Measurements from ENCODE around the gene CCDC192. TPM values are rescaled to one million over a fixed set of nuclear protein-coding genes. Genes with fewer than 3 reads are reported as not detected.

CCDC192 gene
- total RNA-seq, 1 donor from 2014 or later: not detected

- Histone ChIP-seq H3K9me3 (no peaks in the 10 kb centered on the region), H3K27ac (peak overlapping the region; percentile 27), H3K27me3 (ENCODE audit: low read depth) (no peaks in the 10 kb centered on the region), H3K4me1 (peaks cover 10% of the 10 kb centered on the region), H3K36me3 (no peaks in the 10 kb centered on the region), H3K4me3 (no peak overlapping the region)
- no peak for TF ChIP-seq CTCF (IDR thresholded peaks at IDR 0.05)
- peak in 1 of 2 donors; percentile 26 for ATAC-seq
- intact Hi-C loops (cut with DNase I): no loop called here
- no peak for DNase-seq
Observed at GRCh38 chr5:127916885-127917573, 213.8 kb downstream of the CCDC192 start.

- intact Hi-C loops (cut with DNase I): no loop called here
- Histone ChIP-seq H3K36me3 (no peaks in the 10 kb centered on the region), H3K9me3 (no peaks in the 10 kb centered on the region), H3K27me3 (ENCODE audit: low read depth) (no peaks in the 10 kb centered on the region), H3K4me3 (no peak overlapping the region), H3K27ac (no peak overlapping the region), H3K4me1 (peaks cover 10% of the 10 kb centered on the region)
- DNase-seq (no peak), ATAC-seq (no peak)
- no peak for TF ChIP-seq CTCF (IDR thresholded peaks at IDR 0.05)
Observed at GRCh38 chr5:127919006-127919796, 216.0 kb downstream of the CCDC192 start.

GRCh38 chr5:127919818-127920217 lies 216.6 kb downstream of the CCDC192 start:
- H3K27me3 ChIP-seq (ENCODE audit: low read depth): no peaks in the 10 kb centered on the region
- no peaks in the 10 kb centered on the region for H3K9me3 ChIP-seq
- no peak for DNase-seq
- no peak for TF ChIP-seq CTCF (IDR thresholded peaks at IDR 0.05)
- H3K4me1 ChIP-seq: peaks cover 10% of the 10 kb centered on the region
- no peak overlapping the region for H3K4me3 ChIP-seq
- ATAC-seq: no peak
- H3K36me3 ChIP-seq: no peaks in the 10 kb centered on the region
- intact Hi-C loops (cut with DNase I): no loop called here
- no peak overlapping the region for H3K27ac ChIP-seq

- H3K27me3 ChIP-seq (ENCODE audit: low read depth): no peaks in the 10 kb centered on the region
- no peaks in the 10 kb centered on the region for H3K9me3 ChIP-seq
- no peak for DNase-seq
- no peak for ATAC-seq
- intact Hi-C loops (cut with DNase I): no loop called here
- peaks cover 10% of the 10 kb centered on the region for H3K4me1 ChIP-seq
- TF ChIP-seq CTCF (IDR thresholded peaks at IDR 0.05): no peak
- no peak overlapping the region for H3K27ac ChIP-seq
- H3K4me3 ChIP-seq: no peak overlapping the region
- no peaks in the 10 kb centered on the region for H3K36me3 ChIP-seq
Observed at GRCh38 chr5:127920936-127921335, 217.7 kb downstream of the CCDC192 start.

- DNase-seq (no peak), ATAC-seq (no peak)
- H3K9me3 ChIP-seq: no peaks in the 10 kb centered on the region
- H3K36me3 ChIP-seq: no peaks in the 10 kb centered on the region
- no peak overlapping the region for H3K27ac ChIP-seq
- no peak for TF ChIP-seq CTCF (IDR thresholded peaks at IDR 0.05)
- intact Hi-C loops (cut with DNase I): no loop called here
- H3K4me3 ChIP-seq: no peak overlapping the region
- no peaks in the 10 kb centered on the region for H3K27me3 ChIP-seq (ENCODE audit: low read depth)
- H3K4me1 ChIP-seq: no peaks in the 10 kb centered on the region
Observed at GRCh38 chr5:127922603-127923002, 219.4 kb downstream of the CCDC192 start.
